Body of pancreas (tissue), 4 donors: ENCODE results near the gene RAP1B.

Experiments used
- POLR2A ChIP-seq, 3 donors: fragments of 450-650 bp; IDR thresholded peaks; one replicate each; pipeline ENCODE4 v1.6.1; 2016; ENCODE audit warnings: antibody characterized with exemption in 3 of 3, mild to moderate bottlenecking in 2 of 3
- TF ChIP-seq, protein P1 (sequence below), 7 experiments: fragments of 450-650 bp in 4 of 7; fragments of 200-600 bp in 3 of 7; sonication (generic) in 3 of 7; IDR thresholded peaks; one replicate each; pipeline ENCODE4 v1.5.1; 2016 to 2019; ENCODE audit warnings: antibody characterized with exemption in 7 of 7

DNA sequence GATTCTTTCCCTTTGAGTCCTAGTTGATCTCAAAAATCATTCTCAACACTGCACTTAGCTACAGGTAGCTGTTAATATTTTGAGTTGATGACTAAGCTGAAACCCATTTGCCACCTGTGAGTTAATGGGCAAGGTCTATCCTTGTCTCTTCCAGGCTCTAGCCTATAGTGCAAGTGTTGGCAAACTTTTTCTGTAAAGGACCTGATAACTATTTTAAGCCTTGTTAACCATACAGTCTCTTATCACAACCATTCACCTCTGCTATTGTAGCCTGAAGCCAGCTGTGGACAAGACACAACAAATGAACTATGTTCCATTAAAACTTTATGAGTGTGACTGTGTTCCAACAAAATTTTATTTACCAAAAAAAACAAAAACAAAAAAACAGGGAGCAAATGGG lies 19.4 kb downstream of the RAP1B start:
- TF ChIP-seq, protein P1, sequence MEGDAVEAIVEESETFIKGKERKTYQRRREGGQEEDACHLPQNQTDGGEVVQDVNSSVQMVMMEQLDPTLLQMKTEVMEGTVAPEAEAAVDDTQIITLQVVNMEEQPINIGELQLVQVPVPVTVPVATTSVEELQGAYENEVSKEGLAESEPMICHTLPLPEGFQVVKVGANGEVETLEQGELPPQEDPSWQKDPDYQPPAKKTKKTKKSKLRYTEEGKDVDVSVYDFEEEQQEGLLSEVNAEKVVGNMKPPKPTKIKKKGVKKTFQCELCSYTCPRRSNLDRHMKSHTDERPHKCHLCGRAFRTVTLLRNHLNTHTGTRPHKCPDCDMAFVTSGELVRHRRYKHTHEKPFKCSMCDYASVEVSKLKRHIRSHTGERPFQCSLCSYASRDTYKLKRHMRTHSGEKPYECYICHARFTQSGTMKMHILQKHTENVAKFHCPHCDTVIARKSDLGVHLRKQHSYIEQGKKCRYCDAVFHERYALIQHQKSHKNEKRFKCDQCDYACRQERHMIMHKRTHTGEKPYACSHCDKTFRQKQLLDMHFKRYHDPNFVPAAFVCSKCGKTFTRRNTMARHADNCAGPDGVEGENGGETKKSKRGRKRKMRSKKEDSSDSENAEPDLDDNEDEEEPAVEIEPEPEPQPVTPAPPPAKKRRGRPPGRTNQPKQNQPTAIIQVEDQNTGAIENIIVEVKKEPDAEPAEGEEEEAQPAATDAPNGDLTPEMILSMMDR (IDR thresholded peaks at IDR 0.05), result no peak
- TF ChIP-seq POLR2A (IDR thresholded peaks at IDR 0.05), result no peak
